ENCODE measurements around the gene SUFU. TPM values are rescaled to one million over a fixed set of nuclear protein-coding genes. Genes with fewer than 3 reads are reported as not detected.

SUFU gene
- total and polyA plus RNA-seq, 2 of the 8 experiments (the other 6 are each of a cell fraction or from before 2014, with no cell fraction given): 7.0 to 10.8 TPM

DNA sequence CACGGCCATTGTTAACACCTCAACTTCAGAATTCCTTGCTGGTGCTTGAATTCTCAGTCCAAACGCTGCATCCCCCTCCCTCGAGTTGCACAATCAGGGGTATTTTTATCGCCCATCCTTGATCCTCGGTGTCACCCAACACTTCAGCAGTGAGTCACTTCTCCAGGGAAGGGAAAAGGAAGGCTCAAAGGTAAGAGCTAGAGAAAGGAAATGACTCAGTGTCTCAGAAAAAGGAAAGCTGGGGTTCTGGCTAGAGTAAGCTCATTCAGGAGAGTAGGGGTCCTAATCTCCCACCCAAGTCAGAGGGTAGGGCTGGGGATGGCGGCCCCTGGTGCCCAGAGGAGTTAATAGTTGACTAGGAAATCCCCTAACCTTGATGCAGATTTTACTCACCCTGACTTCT, 100.7 kb downstream of the SUFU start:
- H3K79me2 ChIP-seq (ENCODE audit: control insufficient read depth in 1 of 2, insufficient read depth in 2 of 2, low read length in 2 of 2): no peaks in the 10 kb centered on the region
- no peak overlapping the region for H3K14ac ChIP-seq (ENCODE audit: insufficient read length)
- TF ChIP-seq CEBPB (IDR thresholded peaks at IDR 0.05; ENCODE audit: low read depth, low read length): peak; percentile 61; the same call in 1 of the 2 replicates
- TF ChIP-seq, protein P1, sequence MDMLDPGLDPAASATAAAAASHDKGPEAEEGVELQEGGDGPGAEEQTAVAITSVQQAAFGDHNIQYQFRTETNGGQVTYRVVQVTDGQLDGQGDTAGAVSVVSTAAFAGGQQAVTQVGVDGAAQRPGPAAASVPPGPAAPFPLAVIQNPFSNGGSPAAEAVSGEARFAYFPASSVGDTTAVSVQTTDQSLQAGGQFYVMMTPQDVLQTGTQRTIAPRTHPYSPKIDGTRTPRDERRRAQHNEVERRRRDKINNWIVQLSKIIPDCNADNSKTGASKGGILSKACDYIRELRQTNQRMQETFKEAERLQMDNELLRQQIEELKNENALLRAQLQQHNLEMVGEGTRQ (IDR thresholded peaks at IDR 0.05; ENCODE audit: low read length): no peak
- TF ChIP-seq, protein P2, sequence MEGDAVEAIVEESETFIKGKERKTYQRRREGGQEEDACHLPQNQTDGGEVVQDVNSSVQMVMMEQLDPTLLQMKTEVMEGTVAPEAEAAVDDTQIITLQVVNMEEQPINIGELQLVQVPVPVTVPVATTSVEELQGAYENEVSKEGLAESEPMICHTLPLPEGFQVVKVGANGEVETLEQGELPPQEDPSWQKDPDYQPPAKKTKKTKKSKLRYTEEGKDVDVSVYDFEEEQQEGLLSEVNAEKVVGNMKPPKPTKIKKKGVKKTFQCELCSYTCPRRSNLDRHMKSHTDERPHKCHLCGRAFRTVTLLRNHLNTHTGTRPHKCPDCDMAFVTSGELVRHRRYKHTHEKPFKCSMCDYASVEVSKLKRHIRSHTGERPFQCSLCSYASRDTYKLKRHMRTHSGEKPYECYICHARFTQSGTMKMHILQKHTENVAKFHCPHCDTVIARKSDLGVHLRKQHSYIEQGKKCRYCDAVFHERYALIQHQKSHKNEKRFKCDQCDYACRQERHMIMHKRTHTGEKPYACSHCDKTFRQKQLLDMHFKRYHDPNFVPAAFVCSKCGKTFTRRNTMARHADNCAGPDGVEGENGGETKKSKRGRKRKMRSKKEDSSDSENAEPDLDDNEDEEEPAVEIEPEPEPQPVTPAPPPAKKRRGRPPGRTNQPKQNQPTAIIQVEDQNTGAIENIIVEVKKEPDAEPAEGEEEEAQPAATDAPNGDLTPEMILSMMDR (IDR thresholded peaks at IDR 0.05; ENCODE audit: control extremely low read depth in 1 of 3, insufficient read depth in 1 of 3, low read depth in 1 of 3, low read length in 3 of 3): peak in 1 of 3 experiments; percentile 19; a peak in 1 of 4 replicates
- no peak overlapping the region for H3K27ac ChIP-seq (ENCODE audit: low read depth, low read length)
- H2BK20ac ChIP-seq (ENCODE audit: low read length): no peak overlapping the region
- no peak overlapping the region for H3K18ac ChIP-seq (ENCODE audit: extremely low read depth, low read length)
- H3K36me3 ChIP-seq (ENCODE audit: control insufficient read depth in 2 of 4, insufficient read depth in 4 of 4, low read length in 3 of 4): no peaks in the 10 kb centered on the region
- no peak overlapping the region for H4K5ac ChIP-seq (ENCODE audit: insufficient read length, low read depth, low read length)
- H3K4me1 ChIP-seq (replicated peaks in 1 of 4; ENCODE audit: control insufficient read depth in 3 of 4, insufficient read depth in 4 of 4, low read length in 3 of 4): no peaks in the 10 kb centered on the region
- 93% methylated on average over 6 of the region's 6 CpGs; no CpG with 5 or more reads in 1 of the 2 experiments for WGBS, 2 experiments (ENCODE audit: extremely low coverage in 1 of 2, insufficient coverage in 1 of 2, insufficient read length in 1 of 2, insufficient replicate concordance in 2 of 2, low coverage in 1 of 2, low lambda C conversion rate in 2 of 2, missing lambda C conversion rate in 1 of 2)
- H3K9me3 ChIP-seq (ENCODE audit: insufficient read depth in 2 of 2, low read depth in 1 of 2, low read length in 1 of 2): no peaks in the 10 kb centered on the region
- peaks cover 0 to 1% of the 10 kb centered on the region in 2 experiments for H4K20me1 ChIP-seq (replicated peaks in 1 of 2; ENCODE audit: control insufficient read depth in 1 of 2, insufficient read depth in 2 of 2, low read length in 2 of 2)
- ChIA-PET POLR2A (ENCODE audit: partially characterized antibody) (interaction anchor here (1.6 kb wide), 1 partner anchor 40 kb away, joined by 4 read pairs; the partner anchor contains the start of gene TRIM8), CTCF (ENCODE audit: partially characterized antibody) (interaction anchor here (0.8 to 8.9 kb wide), 11 partner anchors 8 to 65 kb away, joined by 3 to 69 read pairs (median 4); no protein-coding TSS in a partner anchor)
- no peak overlapping the region for H2BK12ac ChIP-seq (ENCODE audit: low read depth, low read length)
- DNase-seq (ENCODE audit: low read depth in 1 of 2, low spot score in 2 of 2) (no peak), FAIRE-seq (no peak)
- H3K27me3 ChIP-seq (replicated peaks in 1 of 4; ENCODE audit: control insufficient read depth in 3 of 4, extremely low read depth in 1 of 4, insufficient read depth in 3 of 4, low read length in 3 of 4): no peaks in the 10 kb centered on the region
- no peak overlapping the region for H2BK15ac ChIP-seq (ENCODE audit: low read length)
- H2AFZ ChIP-seq (ENCODE audit: low read length): no peak overlapping the region
- H3K4me3 ChIP-seq (ENCODE audit: extremely low read depth in 1 of 4, insufficient read depth in 2 of 4, low read depth in 3 of 4, low read length in 4 of 4): no peak overlapping the region
- no peaks in the 10 kb centered on the region for H3K79me1 ChIP-seq (ENCODE audit: low read depth, low read length)
- H4K8ac ChIP-seq (ENCODE audit: extremely low read depth, insufficient read depth, low read length): no peak overlapping the region
- H3K56ac ChIP-seq (replicated peaks; ENCODE audit: insufficient read length, low read depth, low read length): no peak overlapping the region
- H3K4ac ChIP-seq (replicated peaks; ENCODE audit: insufficient read length, low read depth, low read length): no peak overlapping the region
- H4K91ac ChIP-seq (replicated peaks; ENCODE audit: insufficient read length, low read length): no peak overlapping the region
- no peak overlapping the region for H2BK5ac ChIP-seq (ENCODE audit: low read depth, low read length)
- H3K4me2 ChIP-seq (ENCODE audit: insufficient read depth in 1 of 2, low read depth in 2 of 2, low read length in 2 of 2): no peak overlapping the region
- H2AK5ac ChIP-seq (ENCODE audit: low read depth, low read length): no peak overlapping the region
- no peaks in the 10 kb centered on the region for H3K23me2 ChIP-seq (ENCODE audit: low read depth, low read length)
- H2BK120ac ChIP-seq (replicated peaks; ENCODE audit: low read depth, low read length): no peak overlapping the region
- H3K9ac ChIP-seq (replicated peaks in 1 of 4; ENCODE audit: extremely low read depth in 1 of 4, low read depth in 3 of 4, low read length in 3 of 4): no peak overlapping the region
- no peak overlapping the region for H3K23ac ChIP-seq (ENCODE audit: insufficient read length)

All from H1 (cell line).